ENCODE measurements around the gene GCGR. TPM values are rescaled to one million over a fixed set of nuclear protein-coding genes. Genes with fewer than 3 reads are reported as not detected.
A peak's percentile ranks its signal among the peaks of the same experiment; 100 is the strongest.

Gene GCGR
- total RNA-seq, 1 donor from 2014 or later, result not detected

- Histone ChIP-seq H3K4me3 (no peak overlapping the region), H3K9ac (no peak overlapping the region), H3K27ac (no peak overlapping the region), H3K36me3 (no peaks in the 10 kb centered on the region), H3K79me2 (ENCODE audit: low read depth) (peaks cover 5% of the 10 kb centered on the region), H2AFZ (replicated peaks) (no peak overlapping the region), H3F3A (ENCODE audit: low read depth) (no peaks in the 10 kb centered on the region), H3K4me2 (no peak overlapping the region), H3K27me3 (no peaks in the 10 kb centered on the region), H4K20me1 (ENCODE audit: low read depth) (peaks cover 20% of the 10 kb centered on the region), H3K9me3 (ENCODE audit: low read depth) (no peaks in the 10 kb centered on the region), H3K4me1 (no peaks in the 10 kb centered on the region)
- no peak for DNase-seq (ENCODE audit: low spot score)
- Mint-ChIP-seq H3K4me1 (peaks cover 6% of the 10 kb centered on the region), H3K4me3 (peak overlapping the region; percentile 73), H3K27ac (no peak overlapping the region), H3K27me3 (ENCODE audit: insufficient read depth, low read depth) (peaks cover 3% of the 10 kb centered on the region), H3K9me3 (no peaks in the 10 kb centered on the region), H3K36me3 (peaks cover 8% of the 10 kb centered on the region)
- no peak for TF ChIP-seq EZH2 (IDR thresholded peaks at IDR 0.05)
- no peak for TF ChIP-seq EZH2phosphoT487 (IDR thresholded peaks at IDR 0.05)
- no peak for TF ChIP-seq CTCF (IDR thresholded peaks at IDR 0.05)
Observed at GRCh38 chr17:81823820-81824550, 20.0 kb downstream of the GCGR start.

DNA sequence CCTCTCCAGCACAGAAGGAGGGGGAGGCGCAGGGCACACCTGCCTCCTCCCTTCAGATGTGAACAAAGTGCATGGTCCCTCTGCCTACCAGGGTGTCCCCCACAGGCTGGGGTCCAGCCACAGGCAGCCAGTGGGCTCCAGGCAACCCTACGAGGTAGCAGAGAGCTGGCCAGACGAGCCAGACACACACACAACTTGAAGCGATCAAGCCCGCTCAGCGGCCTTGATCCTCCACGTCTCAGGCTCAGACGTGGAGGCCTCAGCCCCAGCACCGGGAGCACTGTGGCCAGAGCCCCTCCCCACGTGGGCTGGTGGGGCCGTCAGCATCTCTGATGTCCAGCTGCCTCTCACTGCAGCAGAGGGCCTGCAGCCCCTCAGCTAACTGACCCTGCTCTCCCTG is 20.6 kb downstream of the GCGR start:
- DNase-seq (ENCODE audit: low spot score), result no peak
- no peak overlapping the region for H3K4me2 ChIP-seq
- Mint-ChIP-seq H3K4me3 (no peak overlapping the region), H3K27me3 (ENCODE audit: insufficient read depth, low read depth) (peaks cover 3% of the 10 kb centered on the region), H3K9me3 (no peaks in the 10 kb centered on the region), H3K4me1 (peaks cover 10% of the 10 kb centered on the region), H3K36me3 (peaks cover 8% of the 10 kb centered on the region), H3K27ac (no peak overlapping the region)
- no peak overlapping the region for H2AFZ ChIP-seq (replicated peaks)
- no peak overlapping the region for H3K27ac ChIP-seq
- no peaks in the 10 kb centered on the region for H3K36me3 ChIP-seq
- no peaks in the 10 kb centered on the region for H3F3A ChIP-seq (ENCODE audit: low read depth)
- H3K9me3 ChIP-seq (ENCODE audit: low read depth), result no peaks in the 10 kb centered on the region
- no peak for TF ChIP-seq EZH2 (IDR thresholded peaks at IDR 0.05)
- TF ChIP-seq EZH2phosphoT487 (IDR thresholded peaks at IDR 0.05), result no peak
- no peak for TF ChIP-seq CTCF (IDR thresholded peaks at IDR 0.05)
- H3K79me2 ChIP-seq (ENCODE audit: low read depth), result peaks cover 8% of the 10 kb centered on the region
- no peak overlapping the region for H3K9ac ChIP-seq
- no peaks in the 10 kb centered on the region for H3K27me3 ChIP-seq
- H3K4me1 ChIP-seq, result no peaks in the 10 kb centered on the region
- peaks cover 20% of the 10 kb centered on the region for H4K20me1 ChIP-seq (ENCODE audit: low read depth)
- H3K4me3 ChIP-seq, result no peak overlapping the region

DNA sequence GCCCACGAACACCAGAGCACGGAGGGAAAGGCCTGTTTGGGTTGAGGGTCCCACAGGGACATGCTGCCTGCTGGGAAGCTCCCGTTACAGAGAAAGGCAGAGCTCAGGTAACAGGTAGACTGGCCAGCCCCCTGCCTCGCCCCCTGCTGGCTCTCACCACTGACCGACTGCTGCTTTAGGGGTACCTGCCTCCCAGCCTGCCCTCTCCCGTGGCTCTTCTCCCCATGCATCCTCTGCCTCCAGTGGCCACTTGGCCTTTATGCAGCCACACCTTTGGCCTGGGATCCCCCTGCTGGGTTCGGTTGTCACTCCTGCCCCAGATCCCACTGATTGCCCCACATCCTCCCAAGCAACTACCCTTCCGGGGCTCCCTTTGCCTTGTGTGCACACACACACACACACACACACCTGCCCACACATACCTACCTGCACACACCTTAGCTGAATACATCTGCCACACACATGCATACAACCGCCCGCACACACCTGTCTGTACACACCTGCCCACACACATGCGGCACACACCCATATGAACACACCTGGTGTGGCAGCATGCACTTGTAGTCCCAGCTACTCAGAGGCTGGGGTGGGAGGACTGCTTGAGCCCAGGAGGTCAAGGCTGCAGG is 22.0 kb downstream of the GCGR start:
- Histone ChIP-seq H3K4me1 (no peaks in the 10 kb centered on the region), H3K36me3 (no peaks in the 10 kb centered on the region), H3K79me2 (ENCODE audit: low read depth) (peaks cover 22% of the 10 kb centered on the region), H2AFZ (replicated peaks) (no peak overlapping the region), H4K20me1 (ENCODE audit: low read depth) (peaks cover 20% of the 10 kb centered on the region), H3F3A (ENCODE audit: low read depth) (no peaks in the 10 kb centered on the region), H3K4me2 (no peak overlapping the region), H3K4me3 (no peak overlapping the region), H3K27me3 (no peaks in the 10 kb centered on the region), H3K9ac (no peak overlapping the region), H3K9me3 (ENCODE audit: low read depth) (no peaks in the 10 kb centered on the region), H3K27ac (no peak overlapping the region)
- Mint-ChIP-seq H3K36me3 (peaks cover 8% of the 10 kb centered on the region), H3K4me1 (peaks cover 12% of the 10 kb centered on the region), H3K9me3 (no peaks in the 10 kb centered on the region), H3K27me3 (ENCODE audit: insufficient read depth, low read depth) (peaks cover 6% of the 10 kb centered on the region), H3K27ac (peak overlapping the region; percentile 8), H3K4me3 (no peak overlapping the region)
- TF ChIP-seq EZH2phosphoT487 (IDR thresholded peaks at IDR 0.05), result no peak
- no peak for TF ChIP-seq CTCF (IDR thresholded peaks at IDR 0.05)
- TF ChIP-seq EZH2 (IDR thresholded peaks at IDR 0.05), result no peak
- DNase-seq (ENCODE audit: low spot score), result no peak
